ENCODE data around the gene DSCAML1.

DNA sequence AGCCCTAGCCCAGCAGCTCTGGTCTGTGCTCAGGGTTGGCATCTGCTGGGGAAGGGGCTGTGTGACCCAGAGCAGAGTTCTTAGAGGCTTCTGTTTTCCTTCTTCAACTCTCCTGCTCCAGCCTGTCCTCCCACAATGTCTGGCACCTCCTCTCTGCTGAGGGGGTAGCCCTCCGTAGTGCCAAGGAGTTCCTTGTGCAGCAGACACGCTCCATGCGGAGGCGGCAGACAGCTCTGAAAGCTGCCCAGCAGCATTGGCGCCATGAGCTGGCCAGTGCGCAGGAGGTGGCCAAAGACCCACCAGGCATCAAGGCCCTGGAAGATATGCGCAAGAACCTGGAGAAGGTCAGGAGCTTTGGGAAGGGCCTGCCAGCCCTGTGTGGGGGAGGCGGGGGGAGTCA lies 400.0 kb downstream of the DSCAML1 start:
- TF ChIP-seq, protein P1, sequence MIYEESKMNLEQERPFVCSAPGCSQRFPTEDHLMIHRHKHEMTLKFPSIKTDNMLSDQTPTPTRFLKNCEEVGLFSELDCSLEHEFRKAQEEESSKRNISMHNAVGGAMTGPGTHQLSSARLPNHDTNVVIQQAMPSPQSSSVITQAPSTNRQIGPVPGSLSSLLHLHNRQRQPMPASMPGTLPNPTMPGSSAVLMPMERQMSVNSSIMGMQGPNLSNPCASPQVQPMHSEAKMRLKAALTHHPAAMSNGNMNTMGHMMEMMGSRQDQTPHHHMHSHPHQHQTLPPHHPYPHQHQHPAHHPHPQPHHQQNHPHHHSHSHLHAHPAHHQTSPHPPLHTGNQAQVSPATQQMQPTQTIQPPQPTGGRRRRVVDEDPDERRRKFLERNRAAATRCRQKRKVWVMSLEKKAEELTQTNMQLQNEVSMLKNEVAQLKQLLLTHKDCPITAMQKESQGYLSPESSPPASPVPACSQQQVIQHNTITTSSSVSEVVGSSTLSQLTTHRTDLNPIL (CRISPR knock-in tag; IDR thresholded peaks at IDR 0.05; ENCODE audit: low read depth): no peak
- TF ChIP-seq ARNTL (CRISPR knock-in tag; IDR thresholded peaks at IDR 0.05; ENCODE audit: borderline replicate concordance, low read depth): no peak
- no peak for TF ChIP-seq ZNF70 (CRISPR knock-in tag; IDR thresholded peaks at IDR 0.05)
- no peak for TF ChIP-seq PPARA (CRISPR knock-in tag; IDR thresholded peaks at IDR 0.05; ENCODE audit: borderline replicate concordance)
- TF ChIP-seq ZFP3 (CRISPR knock-in tag; IDR thresholded peaks at IDR 0.05): no peak
- TF ChIP-seq, protein P2, sequence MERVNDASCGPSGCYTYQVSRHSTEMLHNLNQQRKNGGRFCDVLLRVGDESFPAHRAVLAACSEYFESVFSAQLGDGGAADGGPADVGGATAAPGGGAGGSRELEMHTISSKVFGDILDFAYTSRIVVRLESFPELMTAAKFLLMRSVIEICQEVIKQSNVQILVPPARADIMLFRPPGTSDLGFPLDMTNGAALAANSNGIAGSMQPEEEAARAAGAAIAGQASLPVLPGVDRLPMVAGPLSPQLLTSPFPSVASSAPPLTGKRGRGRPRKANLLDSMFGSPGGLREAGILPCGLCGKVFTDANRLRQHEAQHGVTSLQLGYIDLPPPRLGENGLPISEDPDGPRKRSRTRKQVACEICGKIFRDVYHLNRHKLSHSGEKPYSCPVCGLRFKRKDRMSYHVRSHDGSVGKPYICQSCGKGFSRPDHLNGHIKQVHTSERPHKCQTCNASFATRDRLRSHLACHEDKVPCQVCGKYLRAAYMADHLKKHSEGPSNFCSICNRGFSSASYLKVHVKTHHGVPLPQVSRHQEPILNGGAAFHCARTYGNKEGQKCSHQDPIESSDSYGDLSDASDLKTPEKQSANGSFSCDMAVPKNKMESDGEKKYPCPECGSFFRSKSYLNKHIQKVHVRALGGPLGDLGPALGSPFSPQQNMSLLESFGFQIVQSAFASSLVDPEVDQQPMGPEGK (CRISPR knock-in tag; IDR thresholded peaks at IDR 0.05; ENCODE audit: borderline replicate concordance): no peak
- no peak for TF ChIP-seq ZNF8 (CRISPR knock-in tag; IDR thresholded peaks at IDR 0.05)
- TF ChIP-seq ZFP30 (CRISPR knock-in tag; IDR thresholded peaks at IDR 0.05): no peak
- TF ChIP-seq, protein P3, sequence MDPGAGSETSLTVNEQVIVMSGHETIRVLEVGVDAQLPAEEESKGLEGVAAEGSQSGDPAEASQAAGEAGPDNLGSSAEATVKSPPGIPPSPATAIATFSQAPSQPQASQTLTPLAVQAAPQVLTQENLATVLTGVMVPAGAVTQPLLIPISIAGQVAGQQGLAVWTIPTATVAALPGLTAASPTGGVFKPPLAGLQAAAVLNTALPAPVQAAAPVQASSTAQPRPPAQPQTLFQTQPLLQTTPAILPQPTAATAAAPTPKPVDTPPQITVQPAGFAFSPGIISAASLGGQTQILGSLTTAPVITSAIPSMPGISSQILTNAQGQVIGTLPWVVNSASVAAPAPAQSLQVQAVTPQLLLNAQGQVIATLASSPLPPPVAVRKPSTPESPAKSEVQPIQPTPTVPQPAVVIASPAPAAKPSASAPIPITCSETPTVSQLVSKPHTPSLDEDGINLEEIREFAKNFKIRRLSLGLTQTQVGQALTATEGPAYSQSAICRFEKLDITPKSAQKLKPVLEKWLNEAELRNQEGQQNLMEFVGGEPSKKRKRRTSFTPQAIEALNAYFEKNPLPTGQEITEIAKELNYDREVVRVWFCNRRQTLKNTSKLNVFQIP (CRISPR knock-in tag; IDR thresholded peaks at IDR 0.05; ENCODE audit: borderline replicate concordance, low read depth): no peak
- no peak for TF ChIP-seq ZNF565 (CRISPR knock-in tag; conservative IDR thresholded peaks at IDR 0.05; ENCODE audit: low read depth)
- TF ChIP-seq, protein P4, sequence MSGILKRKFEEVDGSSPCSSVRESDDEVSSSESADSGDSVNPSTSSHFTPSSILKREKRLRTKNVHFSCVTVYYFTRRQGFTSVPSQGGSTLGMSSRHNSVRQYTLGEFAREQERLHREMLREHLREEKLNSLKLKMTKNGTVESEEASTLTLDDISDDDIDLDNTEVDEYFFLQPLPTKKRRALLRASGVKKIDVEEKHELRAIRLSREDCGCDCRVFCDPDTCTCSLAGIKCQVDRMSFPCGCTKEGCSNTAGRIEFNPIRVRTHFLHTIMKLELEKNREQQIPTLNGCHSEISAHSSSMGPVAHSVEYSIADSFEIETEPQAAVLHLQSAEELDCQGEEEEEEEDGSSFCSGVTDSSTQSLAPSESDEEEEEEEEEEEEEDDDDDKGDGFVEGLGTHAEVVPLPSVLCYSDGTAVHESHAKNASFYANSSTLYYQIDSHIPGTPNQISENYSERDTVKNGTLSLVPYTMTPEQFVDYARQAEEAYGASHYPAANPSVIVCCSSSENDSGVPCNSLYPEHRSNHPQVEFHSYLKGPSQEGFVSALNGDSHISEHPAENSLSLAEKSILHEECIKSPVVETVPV (CRISPR knock-in tag; IDR thresholded peaks at IDR 0.05): no peak
- TF ChIP-seq TCF4 (CRISPR knock-in tag; IDR thresholded peaks at IDR 0.05; ENCODE audit: borderline replicate concordance): no peak

All from SK-N-SH treated with all-trans-retinoic acid at 6 μM for 48 hours (cell line).